GM19351 (cell line): Measurements from ENCODE around the gene NT5C3A.
"Not testable (repeated sequence)": the region's sequence is repeated elsewhere in the genome, so short reads cannot be mapped to it uniquely, and the experiment has no call there.

Experiments used
- ATAC-seq: cut with Tn5 transposase; IDR thresholded peaks from one replicate; pipeline ENCODE4 v1.9.1; 2021; ENCODE audit warnings: mild to moderate bottlenecking, moderate library complexity; ENCODE audit not compliant: unreplicated experiment

NT5C3A gene

DNA sequence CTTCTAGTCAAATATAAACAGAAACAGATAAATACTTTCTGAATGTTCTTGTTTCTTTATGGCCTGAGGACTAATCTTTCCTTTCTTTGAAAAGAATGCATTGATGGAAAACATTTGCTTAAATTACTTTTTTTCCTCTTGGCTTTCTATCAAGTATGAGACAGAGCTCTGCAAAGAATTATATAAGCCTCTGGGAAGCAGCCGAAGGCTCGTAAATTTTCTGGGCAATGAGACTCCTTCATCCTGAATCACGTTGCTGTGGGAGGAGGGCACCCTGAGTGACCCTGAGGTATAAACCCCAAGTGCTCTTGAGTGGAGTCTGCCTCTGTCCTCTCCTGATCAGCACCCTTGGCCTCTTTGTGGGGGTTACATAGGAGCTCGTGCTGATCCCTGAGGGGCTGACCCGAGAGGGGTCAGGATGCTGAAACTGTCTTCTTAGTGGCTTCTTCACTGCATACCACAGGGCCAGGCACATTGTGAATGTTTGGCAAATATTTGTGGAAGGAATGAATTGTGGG is 71.4 kb downstream of the NT5C3A start:
- ATAC-seq = not testable (repeated sequence)

DNA sequence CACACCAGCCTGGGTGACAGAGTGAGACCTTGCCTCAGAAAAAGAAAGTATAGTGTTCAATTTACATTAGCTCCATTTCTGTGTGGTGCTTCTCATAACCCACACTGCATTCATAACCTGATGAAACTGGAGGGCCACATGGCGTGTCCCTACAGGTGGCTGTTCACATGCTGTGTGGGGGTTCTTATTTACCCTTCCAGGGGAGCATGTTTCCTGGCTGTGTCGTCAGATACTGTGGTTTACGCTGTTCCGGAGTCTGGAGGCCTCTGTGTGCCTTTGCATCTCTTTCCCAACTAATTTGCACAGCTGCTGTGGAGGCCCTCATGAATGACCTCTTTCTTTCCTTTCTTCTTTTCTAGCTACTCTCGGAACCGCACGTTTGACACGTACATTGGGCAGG is 74.4 kb downstream of the NT5C3A start:
- ATAC-seq = peak; percentile 70

DNA sequence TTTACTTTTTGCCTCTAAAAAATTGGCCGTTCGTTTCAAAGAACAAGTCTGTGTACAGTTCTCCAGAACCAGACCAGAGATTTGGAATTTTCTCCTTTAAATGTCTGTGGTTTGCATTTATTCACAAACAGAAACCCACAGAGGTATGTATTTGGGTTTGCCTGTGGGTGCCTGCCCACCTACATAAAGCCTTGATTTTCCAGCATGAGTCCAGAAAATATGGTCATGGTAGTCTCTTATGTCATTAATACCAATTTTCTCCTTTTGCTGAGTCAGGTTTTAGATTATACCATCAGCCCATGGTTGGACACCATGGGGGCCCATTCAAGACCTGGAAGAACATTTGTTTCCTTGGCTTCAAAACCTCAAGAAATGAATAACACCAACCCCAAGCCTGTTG is 82.7 kb downstream of the NT5C3A start:
- not testable (repeated sequence) for ATAC-seq

GRCh38 chr7:32979246-32979645 is 83.3 kb downstream of the NT5C3A start:
- not testable (repeated sequence) for ATAC-seq

GRCh38 chr7:32977159-32977558 is 85.4 kb downstream of the NT5C3A start:
- ATAC-seq = not testable (repeated sequence)

GRCh38 chr7:32971967-32972366 is 90.6 kb downstream of the NT5C3A start:
- ATAC-seq = not testable (repeated sequence)

DNA sequence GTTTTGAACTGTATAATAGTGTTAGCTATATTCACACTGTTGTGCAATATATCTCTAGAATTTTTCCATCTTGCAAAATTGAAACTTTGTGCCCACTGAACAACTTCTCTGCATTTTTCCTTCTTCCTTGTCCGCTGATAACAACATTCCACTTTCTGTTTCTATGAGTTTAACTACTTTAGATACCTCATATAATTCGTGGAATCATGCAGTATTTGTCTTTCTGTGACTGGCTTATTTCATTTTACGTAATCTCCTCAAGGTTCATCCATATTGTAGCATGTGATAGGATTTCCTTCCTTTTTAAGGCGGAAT is 95.4 kb downstream of the NT5C3A start:
- not testable (repeated sequence) for ATAC-seq

GRCh38 chr7:32966489-32967267 is 95.9 kb downstream of the NT5C3A start:
- not testable (repeated sequence) for ATAC-seq

- ATAC-seq = peak; percentile 100
Measured at GRCh38 chr7:32964461-32965159, 98.0 kb downstream of the NT5C3A start.
